ENCODE data around the gene CADM3.

CADM3 gene

DNA sequence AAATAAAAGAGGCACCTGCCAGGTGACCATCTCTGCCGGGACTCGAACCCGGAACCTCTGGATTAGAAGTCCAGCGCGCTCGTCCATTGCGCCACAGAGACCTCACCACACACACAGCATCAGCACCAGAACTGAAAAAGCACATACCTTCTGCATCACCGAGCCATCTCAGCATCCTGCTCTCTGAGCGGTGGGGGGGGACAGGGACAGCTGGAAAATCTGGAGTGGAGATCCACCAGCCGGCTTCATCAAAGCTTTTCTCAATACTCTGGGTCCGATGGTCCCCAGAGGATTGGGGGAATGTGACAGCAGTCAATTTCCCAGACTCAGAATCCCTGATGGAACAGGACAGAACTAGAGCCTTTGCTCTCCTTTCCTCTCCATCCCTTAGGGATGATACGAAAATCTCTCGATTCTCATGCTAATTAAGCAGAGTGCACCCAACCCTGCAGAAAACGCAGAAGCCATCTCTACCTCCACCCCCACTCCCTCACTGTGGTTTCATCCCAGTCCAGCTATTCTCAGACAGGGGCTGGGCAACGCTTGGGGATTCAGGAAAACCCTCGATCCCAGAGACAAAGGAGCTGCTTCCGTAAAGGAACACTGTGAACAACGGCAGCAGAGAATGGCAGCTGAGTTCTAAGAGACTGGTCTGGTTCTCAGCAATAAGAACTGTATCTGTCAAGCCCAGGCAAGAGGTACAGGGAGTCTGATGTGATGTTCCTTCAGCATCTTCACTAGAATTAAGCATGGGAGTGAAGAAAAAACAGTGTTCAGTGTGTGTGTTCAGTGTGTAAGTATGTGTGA lies 29.6 kb upstream of the CADM3 start:
- H3K27me3 ChIP-seq (replicated peaks; ENCODE audit: control insufficient read depth, insufficient read depth, low read length), result peaks cover 2% of the 10 kb centered on the region; the same call in 1 of the 2 replicates
- no peaks in the 10 kb centered on the region for H3K36me3 ChIP-seq (ENCODE audit: control insufficient read depth, insufficient read depth, low read length)
- DNase-seq (ENCODE audit: extremely low read depth, insufficient read length), result no peak
- TF ChIP-seq, protein P1, sequence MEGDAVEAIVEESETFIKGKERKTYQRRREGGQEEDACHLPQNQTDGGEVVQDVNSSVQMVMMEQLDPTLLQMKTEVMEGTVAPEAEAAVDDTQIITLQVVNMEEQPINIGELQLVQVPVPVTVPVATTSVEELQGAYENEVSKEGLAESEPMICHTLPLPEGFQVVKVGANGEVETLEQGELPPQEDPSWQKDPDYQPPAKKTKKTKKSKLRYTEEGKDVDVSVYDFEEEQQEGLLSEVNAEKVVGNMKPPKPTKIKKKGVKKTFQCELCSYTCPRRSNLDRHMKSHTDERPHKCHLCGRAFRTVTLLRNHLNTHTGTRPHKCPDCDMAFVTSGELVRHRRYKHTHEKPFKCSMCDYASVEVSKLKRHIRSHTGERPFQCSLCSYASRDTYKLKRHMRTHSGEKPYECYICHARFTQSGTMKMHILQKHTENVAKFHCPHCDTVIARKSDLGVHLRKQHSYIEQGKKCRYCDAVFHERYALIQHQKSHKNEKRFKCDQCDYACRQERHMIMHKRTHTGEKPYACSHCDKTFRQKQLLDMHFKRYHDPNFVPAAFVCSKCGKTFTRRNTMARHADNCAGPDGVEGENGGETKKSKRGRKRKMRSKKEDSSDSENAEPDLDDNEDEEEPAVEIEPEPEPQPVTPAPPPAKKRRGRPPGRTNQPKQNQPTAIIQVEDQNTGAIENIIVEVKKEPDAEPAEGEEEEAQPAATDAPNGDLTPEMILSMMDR (IDR thresholded peaks at IDR 0.05; ENCODE audit: insufficient read depth, low read length, poor library complexity, severe bottlenecking), result no peak
- no peak overlapping the region for H3K4me3 ChIP-seq (replicated peaks; ENCODE audit: low read depth, low read length)

DNA sequence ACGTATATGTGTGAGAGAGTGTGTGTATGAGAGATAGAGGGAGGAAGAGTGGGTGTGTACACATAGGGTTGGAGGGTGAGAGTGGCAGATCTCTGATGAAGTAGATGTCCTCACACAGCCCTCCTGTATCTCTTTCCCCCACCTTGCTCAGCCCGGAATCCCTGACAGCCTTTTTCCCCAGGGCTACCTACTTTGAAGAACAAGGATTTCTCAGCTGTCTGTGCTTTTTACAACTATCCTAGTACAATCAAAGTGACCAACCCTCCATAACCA lies 29.1 kb upstream of the CADM3 start:
- no peaks in the 10 kb centered on the region for H3K36me3 ChIP-seq (ENCODE audit: control insufficient read depth, insufficient read depth, low read length)
- H3K4me3 ChIP-seq (replicated peaks; ENCODE audit: low read depth, low read length), result no peak overlapping the region
- DNase-seq (ENCODE audit: extremely low read depth, insufficient read length), result no peak
- TF ChIP-seq, protein P1 (IDR thresholded peaks at IDR 0.05; ENCODE audit: insufficient read depth, low read length, poor library complexity, severe bottlenecking), result no peak
- H3K27me3 ChIP-seq (replicated peaks; ENCODE audit: control insufficient read depth, insufficient read depth, low read length), result peaks cover 2% of the 10 kb centered on the region; the same call in 1 of the 2 replicates

DNA sequence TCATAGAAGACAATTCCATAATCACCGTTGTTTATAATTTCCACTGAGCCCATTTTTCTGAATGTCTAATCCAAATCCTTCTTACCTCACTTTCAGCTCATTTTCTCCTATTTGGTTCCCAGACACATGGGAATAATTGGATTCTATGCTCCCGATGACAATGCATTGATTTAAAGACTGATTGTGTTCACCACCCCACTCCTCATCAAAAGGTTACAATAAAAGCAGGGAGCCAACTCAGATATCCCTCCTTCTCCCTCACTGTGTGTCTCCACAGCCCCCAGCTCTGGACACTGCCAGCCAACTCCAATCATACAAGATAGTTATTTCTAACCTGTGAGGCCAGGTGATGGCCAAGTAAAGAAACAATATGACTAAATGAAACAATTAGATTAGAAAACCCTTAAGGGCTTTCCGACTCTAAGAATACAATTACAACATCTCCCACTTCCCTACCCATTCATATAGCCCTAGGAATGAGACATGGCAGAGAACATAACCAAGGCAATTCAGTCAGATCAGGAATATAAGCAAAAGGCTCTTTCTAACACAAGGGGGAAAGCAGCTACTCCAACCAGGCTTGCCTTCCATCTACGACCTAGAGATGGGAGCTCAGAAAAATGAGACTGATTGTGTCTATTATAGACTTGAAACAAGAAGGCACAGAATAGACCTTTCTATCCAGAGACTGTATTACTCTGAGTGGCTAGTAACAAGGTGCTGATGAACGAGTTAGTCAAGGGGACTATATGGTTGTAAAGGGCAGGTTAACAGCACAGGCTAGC lies 28.5 kb upstream of the CADM3 start:
- no peak for DNase-seq (ENCODE audit: extremely low read depth, insufficient read length)
- H3K4me3 ChIP-seq (replicated peaks; ENCODE audit: low read depth, low read length), result no peak overlapping the region
- TF ChIP-seq, protein P1 (IDR thresholded peaks at IDR 0.05; ENCODE audit: insufficient read depth, low read length, poor library complexity, severe bottlenecking), result no peak
- H3K36me3 ChIP-seq (ENCODE audit: control insufficient read depth, insufficient read depth, low read length), result no peaks in the 10 kb centered on the region
- H3K27me3 ChIP-seq (replicated peaks; ENCODE audit: control insufficient read depth, insufficient read depth, low read length), result peaks cover 2% of the 10 kb centered on the region; the same call in 1 of the 2 replicates

DNA sequence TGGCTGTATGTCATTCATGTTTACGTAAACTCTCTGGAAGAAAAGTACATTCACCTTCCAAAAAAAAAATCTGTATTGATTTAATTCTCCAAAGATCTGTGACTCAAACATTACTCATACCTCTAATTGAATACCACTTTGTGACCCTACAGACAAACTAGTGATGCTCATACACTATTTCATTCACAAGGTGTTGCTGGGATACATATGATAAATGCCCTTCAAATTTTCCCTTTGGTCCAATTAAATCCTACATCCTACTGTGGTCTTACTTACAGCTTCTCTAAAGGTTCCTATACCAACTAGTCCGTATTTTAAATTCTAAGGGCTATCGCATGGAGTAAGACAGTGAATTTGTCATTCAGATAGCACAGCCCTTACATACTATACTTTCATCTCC lies 26.8 kb upstream of the CADM3 start:
- Histone ChIP-seq H3K27me3 (replicated peaks; ENCODE audit: control insufficient read depth, insufficient read depth, low read length) (peaks cover 2% of the 10 kb centered on the region; the same call in 1 of the 2 replicates), H3K36me3 (ENCODE audit: control insufficient read depth, insufficient read depth, low read length) (no peaks in the 10 kb centered on the region), H3K4me3 (replicated peaks; ENCODE audit: low read depth, low read length) (no peak overlapping the region)
- no peak for DNase-seq (ENCODE audit: extremely low read depth, insufficient read length)
- TF ChIP-seq, protein P1 (IDR thresholded peaks at IDR 0.05; ENCODE audit: insufficient read depth, low read length, poor library complexity, severe bottlenecking), result no peak

DNA sequence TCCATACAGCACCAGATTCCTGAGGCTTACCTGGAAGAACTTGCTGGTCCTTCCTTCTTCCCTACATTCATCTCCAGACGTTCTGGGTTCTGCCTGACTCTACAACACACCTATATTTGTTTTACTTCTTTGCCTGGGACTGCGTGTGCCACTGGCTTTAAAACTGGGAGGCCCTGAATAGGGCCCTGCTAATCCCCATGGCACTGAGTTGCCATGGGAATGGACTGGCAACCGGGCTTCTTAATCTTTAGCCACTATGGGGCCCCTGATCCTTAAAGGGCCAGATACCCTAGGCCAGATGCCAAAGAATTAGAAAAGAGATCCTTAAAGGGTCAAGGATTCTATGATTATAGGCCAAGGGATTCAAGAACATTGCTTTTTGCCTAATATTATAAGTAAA lies 24.4 kb upstream of the CADM3 start:
- Histone ChIP-seq H3K27me3 (replicated peaks; ENCODE audit: control insufficient read depth, insufficient read depth, low read length) (peaks cover 2% of the 10 kb centered on the region; the same call in 1 of the 2 replicates), H3K36me3 (ENCODE audit: control insufficient read depth, insufficient read depth, low read length) (no peaks in the 10 kb centered on the region), H3K4me3 (replicated peaks; ENCODE audit: low read depth, low read length) (no peak overlapping the region)
- no peak for DNase-seq (ENCODE audit: extremely low read depth, insufficient read length)
- TF ChIP-seq, protein P1 (IDR thresholded peaks at IDR 0.05; ENCODE audit: insufficient read depth, low read length, poor library complexity, severe bottlenecking), result no peak

Measured in GM06990 (cell line).